H1 (cell line): ENCODE data around the gene RMDN2. TPM values are rescaled to one million over a fixed set of nuclear protein-coding genes. Genes with fewer than 3 reads are reported as not detected.
A peak's percentile ranks its signal among the peaks of the same experiment; 100 is the strongest.

Experiments
- CTCF ChIA-PET: fragments of 300-600 bp; sonication (Branson Sonifier 250); formaldehyde crosslinking; loops from one replicate; lab custom pipeline; 2021; ENCODE audit not compliant: partially characterized antibody; lab: Charles Lee
- POLR2A ChIA-PET: fragments of 300-600 bp; sonication (Branson Sonifier 250); formaldehyde crosslinking; loops from one replicate; lab custom pipeline; 2021; ENCODE audit warnings: inconsistent platforms; ENCODE audit not compliant: partially characterized antibody; lab: Charles Lee
- DNase-seq, 2 experiments: peaks; one replicate each; pipeline versions ENCODE4 v3.0.0 to v3.0.0-alpha.2; 2010 to 2022; ENCODE audit warnings: low spot score in 2 of 2, low read depth in 1 of 2, mixed read lengths in 1 of 2
- FAIRE-seq: peaks from 2 replicates; lab custom pipeline; 2011; peaks lifted over from hg19 to GRCh38; lab: Jason Lieb, UNC
- H2AFZ ChIP-seq: 2 replicates; pipeline ENCODE4 v1.8.1; 2012; ENCODE audit warnings: low read length, inconsistent platforms
- H2AK5ac ChIP-seq: 2 replicates; pipeline ENCODE4 v1.6.1; 2013; ENCODE audit warnings: low read depth, low read length
- H2BK120ac ChIP-seq: replicated peaks from 2 replicates; pipeline ENCODE3; 2013; ENCODE audit warnings: low read depth, low read length, inconsistent platforms
- H2BK12ac ChIP-seq: 2 replicates; pipeline ENCODE4 v1.6.1; 2013; ENCODE audit warnings: low read depth, low read length
- H2BK15ac ChIP-seq: 2 replicates; pipeline ENCODE4 v1.6.1; 2013; ENCODE audit warnings: low read length
- H2BK20ac ChIP-seq: 2 replicates; pipeline ENCODE4 v1.6.1; 2013; ENCODE audit warnings: low read length
- H2BK5ac ChIP-seq: 2 replicates; pipeline ENCODE4 v1.6.1; 2013; ENCODE audit warnings: low read depth, low read length
- H3K14ac ChIP-seq: 2 replicates; pipeline ENCODE4 v1.6.1; 2013; ENCODE audit warnings: inconsistent platforms; ENCODE audit not compliant: insufficient read length
- H3K18ac ChIP-seq: 2 replicates; pipeline ENCODE4 v1.6.1; 2013; ENCODE audit warnings: low read length; ENCODE audit errors: extremely low read depth
- H3K23ac ChIP-seq: 2 replicates; pipeline ENCODE4 v1.6.1; 2013; ENCODE audit warnings: inconsistent platforms; ENCODE audit not compliant: insufficient read length
- H3K23me2 ChIP-seq: 2 replicates; pipeline ENCODE4 v1.6.1; 2013; ENCODE audit warnings: low read depth, low read length
- H3K27ac ChIP-seq: 2 replicates; pipeline ENCODE4 v1.6.1; 2011; ENCODE audit warnings: low read depth, low read length, inconsistent platforms
- H3K27me3 ChIP-seq, 4 experiments: replicated peaks in 1 of 4; 1 replicate in 1 of 4; 2 replicates in 3 of 4; pipeline versions ENCODE4 v1.6.1 to v1.8.1; 2011 to 2013; ENCODE audit warnings: low read length in 3 of 4, mild to moderate bottlenecking in 3 of 4, inconsistent platforms in 2 of 4, mixed read lengths in 2 of 4, moderate library complexity in 1 of 4; ENCODE audit not compliant: control insufficient read depth in 3 of 4, insufficient read depth in 3 of 4; ENCODE audit errors: extremely low read depth in 1 of 4
- H3K36me3 ChIP-seq, 4 experiments: 2 replicates each; pipeline versions ENCODE4 v1.6.1 to v1.8.1; 2011 to 2013; ENCODE audit warnings: mild to moderate bottlenecking in 4 of 4, low read length in 3 of 4, moderate library complexity in 2 of 4, control low read depth in 1 of 4, inconsistent platforms in 1 of 4; ENCODE audit not compliant: insufficient read depth in 4 of 4, control insufficient read depth in 2 of 4
- H3K4ac ChIP-seq: replicated peaks from 2 replicates; pipeline ENCODE3; 2013; ENCODE audit warnings: low read length, low read depth, mixed read lengths, inconsistent platforms; ENCODE audit not compliant: insufficient read length
- H3K4me1 ChIP-seq, 4 experiments: replicated peaks in 1 of 4; 1 replicate in 1 of 4; 2 replicates in 3 of 4; pipeline versions ENCODE4 v1.6.1 to v1.8.1; 2011 to 2013; ENCODE audit warnings: low read length in 3 of 4, inconsistent platforms in 2 of 4, mixed read lengths in 1 of 4; ENCODE audit not compliant: insufficient read depth in 4 of 4, control insufficient read depth in 3 of 4
- H3K4me2 ChIP-seq, 2 experiments: 2 replicates each; pipeline versions ENCODE4 v1.6.1 to v1.8.1; 2011 to 2013; ENCODE audit warnings: low read depth in 2 of 2, low read length in 2 of 2, control low read depth in 1 of 2, inconsistent platforms in 1 of 2, mild to moderate bottlenecking in 1 of 2; ENCODE audit not compliant: insufficient read depth in 1 of 2
- H3K4me3 ChIP-seq, 4 experiments: fragments of 200-600, 300-600 bp in 1 of 4; sonication (generic), shearing (Covaris generic), sonication (Bioruptor Twin) in 1 of 4; 2 replicates each; pipeline versions ENCODE4 v1.5.1 to v1.8.1; 2011 to 2016; ENCODE audit warnings: low read length in 4 of 4, low read depth in 3 of 4, control low read depth in 2 of 4, inconsistent platforms in 2 of 4, mild to moderate bottlenecking in 2 of 4, mixed read lengths in 1 of 4, moderate library complexity in 1 of 4; ENCODE audit not compliant: insufficient read depth in 2 of 4; ENCODE audit errors: extremely low read depth in 1 of 4
- H3K56ac ChIP-seq: replicated peaks from 2 replicates; pipeline ENCODE3; 2013; ENCODE audit warnings: low read depth, mild to moderate bottlenecking, mixed read lengths, low read length, inconsistent platforms; ENCODE audit not compliant: insufficient read length
- H3K79me1 ChIP-seq: 2 replicates; pipeline ENCODE4 v1.6.1; 2013; ENCODE audit warnings: low read depth, low read length, control low read depth
- H3K79me2 ChIP-seq, 2 experiments: 2 replicates each; pipeline versions ENCODE4 v1.6.1 to v1.8.1; 2012 to 2013; ENCODE audit warnings: low read length in 2 of 2, mild to moderate bottlenecking in 2 of 2, inconsistent platforms in 1 of 2; ENCODE audit not compliant: insufficient read depth in 2 of 2, control insufficient read depth in 1 of 2
- H3K9ac ChIP-seq, 4 experiments: replicated peaks in 1 of 4; 1 replicate in 1 of 4; 2 replicates in 3 of 4; pipeline versions ENCODE4 v1.6.1 to v1.8.1; 2011 to 2013; ENCODE audit warnings: low read depth in 3 of 4, low read length in 3 of 4, control low read depth in 2 of 4, mild to moderate bottlenecking in 2 of 4, moderate library complexity in 2 of 4, inconsistent platforms in 1 of 4; ENCODE audit errors: extremely low read depth in 1 of 4
- H3K9me3 ChIP-seq, 2 experiments: 2 replicates each; pipeline versions ENCODE4 v1.6.1 to v1.8.1; 2012 to 2013; ENCODE audit warnings: mild to moderate bottlenecking in 2 of 2, moderate library complexity in 2 of 2, control low read depth in 1 of 2, inconsistent platforms in 1 of 2, low read depth in 1 of 2, low read length in 1 of 2, mixed read lengths in 1 of 2; ENCODE audit not compliant: insufficient read depth in 2 of 2
- H4K20me1 ChIP-seq, 2 experiments: replicated peaks in 1 of 2; 2 replicates each; pipeline versions ENCODE3 to v1.8.1; 2011 to 2013; ENCODE audit warnings: inconsistent platforms in 2 of 2, low read length in 2 of 2, mild to moderate bottlenecking in 1 of 2; ENCODE audit not compliant: insufficient read depth in 2 of 2, control insufficient read depth in 1 of 2
- H4K5ac ChIP-seq: 2 replicates; pipeline ENCODE4 v1.6.1; 2013; ENCODE audit warnings: low read length, low read depth, mixed read lengths, inconsistent platforms; ENCODE audit not compliant: insufficient read length
- H4K8ac ChIP-seq: 2 replicates; pipeline ENCODE4 v1.8.0; 2013; ENCODE audit warnings: mild to moderate bottlenecking, moderate library complexity, low read length, inconsistent platforms; ENCODE audit not compliant: insufficient read depth; ENCODE audit errors: extremely low read depth
- H4K91ac ChIP-seq: replicated peaks from 2 replicates; pipeline ENCODE3; 2013; ENCODE audit warnings: low read length, mixed read lengths, inconsistent platforms; ENCODE audit not compliant: insufficient read length
- CEBPB ChIP-seq: IDR thresholded peaks from 2 replicates; pipeline ENCODE4 v1.6.1; 2012; ENCODE audit warnings: low read depth, low read length
- EP300 ChIP-seq, 2 experiments: IDR thresholded peaks; 1 replicate in 1 of 2; 2 replicates in 1 of 2; pipeline ENCODE4 v1.6.1; 2011 to 2012; ENCODE audit warnings: low read depth in 2 of 2, low read length in 2 of 2, mild to moderate bottlenecking in 2 of 2, borderline replicate concordance in 1 of 2, inconsistent platforms in 1 of 2, moderate library complexity in 1 of 2
- WGBS, 2 experiments: shearing (Covaris generic) in 1 of 2; methylation state at CpG; one replicate each; pipeline versions ENCODE4 v1.1.6 to v1.1.7; 2013 to 2015; ENCODE audit warnings: low lambda C conversion rate in 2 of 2, mixed read lengths in 2 of 2, inconsistent platforms in 1 of 2, low coverage in 1 of 2, missing lambda C conversion rate in 1 of 2; ENCODE audit not compliant: insufficient replicate concordance in 2 of 2, insufficient coverage in 1 of 2, insufficient read length in 1 of 2; ENCODE audit errors: extremely low coverage in 1 of 2, missing lambda C conversion rate in 1 of 2; 5-methylcytosine and 5-hydroxymethylcytosine counted together
- polyA plus RNA-seq, 7 experiments: library from polyadenylated mRNA; depleted of rRNA in 3 of 7; stranded (reverse) in 5 of 7; unstranded in 2 of 7; fragments of >200 nt in 5 of 7; fragments of 200-250 nt in 2 of 7; gene quantifications; 1 replicate in 5 of 7; 2 replicates in 1 of 7; 4 replicates in 1 of 7; pipeline versions ENCODE4 v1.2.1 to v1.2.3, GENCODE V29; 2011 to 2013; ENCODE audit warnings: missing spikeins in 2 of 7, mixed read lengths in 2 of 7
- total RNA-seq: library from RNA; stranded (reverse); fragmentation: NEBNext Ultra II Directional; extraction: Animal tissue kit (Norgen Biotek cat#: 25700); gene quantifications from 2 replicates; pipeline ENCODE4 v1.2.1, GENCODE V29; 2021

RMDN2 gene
- total and polyA plus RNA-seq, 2 of the 8 experiments (the other 6 are each of a cell fraction or from before 2014, with no cell fraction given), result 0.53 to 3.0 TPM

DNA sequence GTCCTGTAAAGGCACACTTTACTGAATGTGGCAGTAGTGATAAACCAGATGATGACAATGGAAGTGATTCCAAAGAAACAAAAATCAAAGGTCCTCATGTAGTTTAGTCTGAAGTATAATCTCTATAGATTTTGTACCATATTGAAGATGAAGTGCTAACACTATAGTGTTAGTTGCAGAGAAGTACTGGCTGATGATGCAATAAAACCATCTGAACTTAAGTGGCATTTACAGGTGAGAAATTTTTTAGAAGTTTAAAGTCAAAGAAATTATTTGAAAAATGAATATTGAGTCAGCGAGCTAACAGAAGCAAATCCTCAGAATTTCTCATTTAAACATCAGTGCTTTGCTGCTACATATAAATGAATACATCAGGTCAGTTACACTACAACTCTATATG is 43.1 kb upstream of the RMDN2 start:
- Histone ChIP-seq H2BK12ac (no peak overlapping the region), H4K5ac (no peak overlapping the region), H3K4me2 (no peak overlapping the region), H3K4ac (no peak overlapping the region), H2BK20ac (no peak overlapping the region), H3K9me3 (no peaks in the 10 kb centered on the region), H2BK15ac (no peak overlapping the region), H3K23me2 (peaks cover 1% of the 10 kb centered on the region; the same call in 1 of the 2 replicates), H3K79me2 (no peaks in the 10 kb centered on the region), H3K18ac (no peak overlapping the region), H3K4me1 (peaks cover 4 to 14% (median 7%) of the 10 kb centered on the region in 4 experiments; a peak in 5 of 7 replicates), H4K8ac (no peak overlapping the region), H2BK5ac (no peak overlapping the region), H3K36me3 (no peaks in the 10 kb centered on the region), H3K27ac (no peak overlapping the region), H3K56ac (no peak overlapping the region), H3K23ac (no peak overlapping the region), H4K20me1 (no peaks in the 10 kb centered on the region), H3K9ac (no peak overlapping the region), H3K79me1 (no peaks in the 10 kb centered on the region), H3K27me3 (no peaks in the 10 kb centered on the region), H3K4me3 (no peak overlapping the region), H2BK120ac (no peak overlapping the region), H4K91ac (no peak overlapping the region), H3K14ac (no peak overlapping the region), H2AFZ (no peak overlapping the region), H2AK5ac (no peak overlapping the region)
- no peak for FAIRE-seq
- WGBS, 2 experiments, result 96% methylated on average over 1 of the region's 1 CpG; no CpG with 5 or more reads in 1 of the 2 experiments
- DNase-seq, result no peak
- TF ChIP-seq CEBPB (peak; percentile 29; the same call in 1 of the 2 replicates), EP300 (IDR thresholded peaks at IDR 0.05; ENCODE audit: borderline replicate concordance in 1 of 2, low read depth in 2 of 2, low read length in 2 of 2) (no peak)
- CTCF ChIA-PET, result interaction anchor here (10.8 to 12.7 kb wide), 2 partner anchors 6 to 486 kb away, joined by 91 to 192 read pairs; no protein-coding TSS in a partner anchor
- POLR2A ChIA-PET, result no interaction called here
